Measurements from ENCODE around the gene JDP2. TPM values are rescaled to one million over a fixed set of nuclear protein-coding genes. Genes with fewer than 3 reads are reported as not detected.

JDP2 gene
- polyA plus RNA-seq, 4 donors: 21.6 to 30.7 (median 23.0) TPM

GRCh38 chr14:75434890-75435248, 7.0 kb downstream of the JDP2 start:
- no peak for DNase-seq (ENCODE audit: low read depth in 4 of 4, low spot score in 3 of 4)

GRCh38 chr14:75435473-75435872, 7.7 kb downstream of the JDP2 start:
- DNase-seq (ENCODE audit: low read depth in 4 of 4, low spot score in 3 of 4): no peak

GRCh38 chr14:75437201-75438143, 9.7 kb downstream of the JDP2 start:
- DNase-seq (ENCODE audit: low read depth in 4 of 4, low spot score in 3 of 4): no peak

GRCh38 chr14:75438486-75439080, 10.8 kb downstream of the JDP2 start:
- no peak for DNase-seq (ENCODE audit: low read depth in 4 of 4, low spot score in 3 of 4)

GRCh38 chr14:75439989-75440388, 12.2 kb downstream of the JDP2 start:
- DNase-seq (ENCODE audit: low read depth in 4 of 4, low spot score in 3 of 4): no peak

GRCh38 chr14:75440733-75441477, 13.1 kb downstream of the JDP2 start:
- DNase-seq (ENCODE audit: low read depth in 4 of 4, low spot score in 3 of 4): no peak

- no peak for DNase-seq (ENCODE audit: low read depth in 4 of 4, low spot score in 3 of 4)
These were observed 13.9 kb downstream of the JDP2 start for GRCh38 chr14:75441728-75442127.

GRCh38 chr14:75442166-75442565, 14.3 kb downstream of the JDP2 start:
- no peak for DNase-seq (ENCODE audit: low read depth in 4 of 4, low spot score in 3 of 4)

- DNase-seq (ENCODE audit: low read depth in 4 of 4, low spot score in 3 of 4): no peak
These were observed 14.8 kb downstream of the JDP2 start for GRCh38 chr14:75442642-75443041.

GRCh38 chr14:75443203-75443969, 15.6 kb downstream of the JDP2 start:
- DNase-seq (ENCODE audit: low read depth in 4 of 4, low spot score in 3 of 4): no peak

- DNase-seq (ENCODE audit: low read depth in 4 of 4, low spot score in 3 of 4): no peak
These were observed 17.4 kb downstream of the JDP2 start for GRCh38 chr14:75445236-75445635.

GRCh38 chr14:75445963-75446362, 18.1 kb downstream of the JDP2 start:
- DNase-seq (ENCODE audit: low read depth in 4 of 4, low spot score in 3 of 4): no peak

- no peak for DNase-seq (ENCODE audit: low read depth in 4 of 4, low spot score in 3 of 4)
These were observed 18.6 kb downstream of the JDP2 start for GRCh38 chr14:75446447-75446846.

GRCh38 chr14:75448209-75448608, 20.4 kb downstream of the JDP2 start:
- no peak for DNase-seq (ENCODE audit: low read depth in 4 of 4, low spot score in 3 of 4)

GRCh38 chr14:75449036-75449435, 21.2 kb downstream of the JDP2 start:
- no peak for DNase-seq (ENCODE audit: low read depth in 4 of 4, low spot score in 3 of 4)

GRCh38 chr14:75449696-75450095, 21.9 kb downstream of the JDP2 start:
- no peak for DNase-seq (ENCODE audit: low read depth in 4 of 4, low spot score in 3 of 4)

GRCh38 chr14:75450381-75451276, 22.8 kb downstream of the JDP2 start:
- no peak for DNase-seq (ENCODE audit: low read depth in 4 of 4, low spot score in 3 of 4)

GRCh38 chr14:75452324-75452723, 24.5 kb downstream of the JDP2 start:
- no peak for DNase-seq (ENCODE audit: low read depth in 4 of 4, low spot score in 3 of 4)
